HepG2 (cell line): ENCODE data around the gene OSM. TPM values are rescaled to one million over a fixed set of nuclear protein-coding genes. Genes with fewer than 3 reads are reported as not detected.
"Not testable (repeated sequence)": the region's sequence is repeated elsewhere in the genome, so short reads cannot be mapped to it uniquely, and the experiment has no call there.

Experiments
- ATAC-seq: fragments of 200-7000 bp; cut with Tn5 transposase; 3 replicates; pipeline ENCODE4 v1.9.1; 2020; ENCODE audit warnings: mild to moderate bottlenecking, moderate library complexity
- BruUV-seq: library from RNA; stranded (reverse); fragments of 400-500 nt; replicated peaks from 2 replicates; lab custom pipeline; 2021; lab: Mats Ljungman, UMichigan
- CTCF ChIA-PET: fragments of 300-600 bp; formaldehyde crosslinking; extraction: SDS; loops from one replicate; lab custom pipeline; 2021; ENCODE audit warnings: low total read pairs, inconsistent platforms, low intra/inter-chr PET ratio; lab: Yijun Ruan, JAX
- POLR2A ChIA-PET: fragments of 350-600 bp; sonication (Branson Sonifier 250); formaldehyde crosslinking; loops from one replicate; lab custom pipeline; 2020; ENCODE audit warnings: antibody characterized with exemption, inconsistent platforms; lab: Yijun Ruan, JAX
- DNase-seq: peaks from one replicate; pipeline ENCODE4 v3.0.0-alpha.2; 2015; ENCODE audit warnings: low spot score
- FAIRE-seq: peaks from 3 replicates; lab custom pipeline; 2011; peaks lifted over from hg19 to GRCh38; lab: Jason Lieb, UNC
- H2AFZ ChIP-seq: one replicate; pipeline ENCODE4 v1.6.1; 2011; ENCODE audit warnings: low read length, inconsistent platforms
- H3K27ac ChIP-seq: fragments of 300-600 bp; 3 replicates; pipeline ENCODE4 v1.8.0; 2011; ENCODE audit warnings: mixed run types, mild to moderate bottlenecking, mixed read lengths, low read length, inconsistent platforms; ENCODE audit not compliant: insufficient read depth; ENCODE audit errors: extremely low read length
- H3K27me3 ChIP-seq, 2 experiments: fragments of 200-600 bp in 1 of 2; 2 replicates in 1 of 2; 3 replicates in 1 of 2; pipeline versions ENCODE4 v1.6.0 to v1.8.0; 2011; ENCODE audit warnings: low read length in 2 of 2, mild to moderate bottlenecking in 2 of 2, moderate library complexity in 2 of 2, inconsistent platforms in 1 of 2; ENCODE audit not compliant: insufficient read depth in 2 of 2, control insufficient read depth in 1 of 2
- H3K36me3 ChIP-seq, 2 experiments: fragments of 200-600 bp in 1 of 2; replicated peaks in 1 of 2; 2 replicates in 1 of 2; 3 replicates in 1 of 2; pipeline versions ENCODE4 v1.5.1 to v1.8.0; 2011; ENCODE audit warnings: low read length in 2 of 2, inconsistent platforms in 1 of 2; ENCODE audit not compliant: insufficient read depth in 2 of 2, control insufficient read depth in 1 of 2
- H3K4me1 ChIP-seq: 2 replicates; pipeline ENCODE4 v1.5.1; 2012; ENCODE audit warnings: low read length, inconsistent platforms; ENCODE audit not compliant: insufficient read depth
- H3K4me2 ChIP-seq: 2 replicates; pipeline ENCODE4 v1.6.0; 2011; ENCODE audit warnings: low read depth, low read length, inconsistent platforms
- H3K4me3 ChIP-seq, 3 experiments: fragments of 200-600 bp in 1 of 3; sonication (generic), shearing (Covaris generic) in 1 of 3; replicated peaks in 1 of 3; 2 replicates each; pipeline ENCODE4 v1.5.1; 2011 to 2016; ENCODE audit warnings: low read length in 3 of 3, inconsistent platforms in 2 of 3, low read depth in 2 of 3, mild to moderate bottlenecking in 2 of 3, control low read depth in 1 of 3, mixed read lengths in 1 of 3; ENCODE audit not compliant: insufficient read depth in 1 of 3
- H3K79me2 ChIP-seq: one replicate; pipeline ENCODE4 v1.6.1; 2011; ENCODE audit warnings: low read length, inconsistent platforms; ENCODE audit not compliant: insufficient read depth
- H3K9ac ChIP-seq: 2 replicates; pipeline ENCODE4 v1.6.0; 2011; ENCODE audit warnings: mild to moderate bottlenecking, low read depth, low read length, inconsistent platforms; ENCODE audit not compliant: insufficient read depth
- H3K9me3 ChIP-seq: 2 replicates; pipeline ENCODE4 v1.5.1; 2012; ENCODE audit warnings: mild to moderate bottlenecking, low read length
- H4K20me1 ChIP-seq: 2 replicates; pipeline ENCODE4 v1.6.0; 2011; ENCODE audit warnings: inconsistent platforms, mild to moderate bottlenecking, low read length, moderate library complexity; ENCODE audit not compliant: insufficient read depth
- CHD4 ChIP-seq: fragments of 200-600 bp; sonication (generic); IDR thresholded peaks from 2 replicates; pipeline ENCODE4 v1.7.0; 2017; ENCODE audit warnings: mild to moderate bottlenecking, low read length, borderline replicate concordance
- CREB3 ChIP-seq: sonication (generic); formaldehyde crosslinking; IDR thresholded peaks from 2 replicates; pipeline ENCODE4 v1.5.0; 2020; ENCODE audit warnings: missing genetic modification reagents
- MTA3 ChIP-seq: sonication (generic); formaldehyde crosslinking; IDR thresholded peaks from 2 replicates; pipeline ENCODE4 v1.4.0; 2020; ENCODE audit warnings: missing genetic modification reagents
- TBP ChIP-seq: sonication (generic); formaldehyde crosslinking; IDR thresholded peaks from 2 replicates; pipeline ENCODE4 v1.5.0; 2020; ENCODE audit warnings: missing genetic modification reagents
- ZNF710 ChIP-seq: sonication (generic); formaldehyde crosslinking; IDR thresholded peaks from 2 replicates; pipeline ENCODE4 v1.5.0; 2020; ENCODE audit warnings: mild to moderate bottlenecking, missing genetic modification reagents, borderline replicate concordance
- WGBS: methylation state at CpG from one replicate; pipeline ENCODE4 v1.1.6; 2017; ENCODE audit warnings: low lambda C conversion rate; 5-methylcytosine and 5-hydroxymethylcytosine counted together
- in situ Hi-C: cut with HindIII; loops from 2 replicates; pipeline ENCODE4 v1.10.0; 2017; ENCODE audit warnings: low pct_unique_long_range_greater_than_20kb; ENCODE audit not compliant: extremely low pct_ligation_motif_present
- intact Hi-C: fragments of 100-400 bp; cut with micrococcal nuclease; formaldehyde crosslinking; loops from one replicate; pipeline ENCODE4 v1.10.0; 2022; ENCODE audit not compliant: unreplicated experiment
- polyA plus RNA-seq, 8 experiments: library from polyadenylated mRNA; depleted of rRNA in 3 of 8; stranded (reverse) in 7 of 8; unstranded in 1 of 8; fragments of >200 nt; fragmentation: Illumina TruSeq in 4 of 8; extraction: Trizol in 4 of 8; gene quantifications; 2 replicates each; pipeline versions ENCODE4 v1.2.1 to v1.2.3, GENCODE V29; 2011 to 2016; ENCODE audit warnings: low read depth in 4 of 8, missing spikeins in 1 of 8, mixed read lengths in 1 of 8; ENCODE audit not compliant: insufficient read depth in 1 of 8
- total RNA-seq, 5 experiments: library from RNA; depleted of rRNA; stranded (reverse); fragments of >200 nt; fragmentation: Illumina TruSeq; extraction: Trizol; gene quantifications; 2 replicates each; pipeline ENCODE4 v1.2.3, GENCODE V29; 2016; ENCODE audit warnings: low read depth in 1 of 5
- TF ChIP-seq, protein P1 (sequence below): sonication (generic); formaldehyde crosslinking; conservative IDR thresholded peaks from 2 replicates; pipeline ENCODE4 v1.8.0; 2022; ENCODE audit warnings: mild to moderate bottlenecking, moderate library complexity, missing genetic modification reagents

OSM gene
- total and polyA plus RNA-seq, 2 of the 13 experiments (the other 11 are each of a cell fraction or from before 2014, with no cell fraction given): not detected

DNA sequence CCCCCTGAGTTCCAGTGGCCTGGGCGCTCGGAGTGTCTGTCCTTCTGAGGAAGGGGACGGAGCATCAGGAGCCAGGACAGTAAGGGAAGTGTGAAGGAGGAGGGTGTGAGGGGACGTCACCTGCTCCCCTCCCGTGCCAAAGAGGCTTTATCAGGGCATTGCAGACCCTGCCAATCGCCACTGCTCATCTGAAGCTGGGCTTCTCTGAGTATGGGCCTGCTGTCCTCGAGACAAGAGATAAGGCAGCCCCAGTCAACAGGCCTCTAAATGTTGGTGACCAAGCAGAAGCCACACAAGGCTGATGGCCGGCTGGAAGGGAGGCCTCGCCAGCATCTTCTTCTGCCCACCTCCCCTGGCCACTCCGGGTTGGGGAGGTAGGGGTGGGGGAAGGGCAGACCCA is 49.9 kb downstream of the OSM start:
- POLR2A ChIA-PET: no interaction called here
- H3K36me3 ChIP-seq: no peaks in the 10 kb centered on the region
- H3K27me3 ChIP-seq: peaks cover 0 to 16% of the 10 kb centered on the region in 2 experiments; a peak in 3 of 5 replicates
- H4K20me1 ChIP-seq: no peaks in the 10 kb centered on the region
- no peaks in the 10 kb centered on the region for H3K9me3 ChIP-seq
- in situ Hi-C loops: no loop called here
- DNase-seq: no peak
- H3K27ac ChIP-seq: no peak overlapping the region
- H3K4me1 ChIP-seq: peaks cover 53% of the 10 kb centered on the region
- TF ChIP-seq MTA3 (CRISPR knock-in tag): no peak
- no peak for TF ChIP-seq TBP (CRISPR knock-in tag)
- TF ChIP-seq ZNF710 (CRISPR knock-in tag): no peak
- TF ChIP-seq CREB3: no peak
- TF ChIP-seq CHD4: no peak
- TF ChIP-seq, protein P1, sequence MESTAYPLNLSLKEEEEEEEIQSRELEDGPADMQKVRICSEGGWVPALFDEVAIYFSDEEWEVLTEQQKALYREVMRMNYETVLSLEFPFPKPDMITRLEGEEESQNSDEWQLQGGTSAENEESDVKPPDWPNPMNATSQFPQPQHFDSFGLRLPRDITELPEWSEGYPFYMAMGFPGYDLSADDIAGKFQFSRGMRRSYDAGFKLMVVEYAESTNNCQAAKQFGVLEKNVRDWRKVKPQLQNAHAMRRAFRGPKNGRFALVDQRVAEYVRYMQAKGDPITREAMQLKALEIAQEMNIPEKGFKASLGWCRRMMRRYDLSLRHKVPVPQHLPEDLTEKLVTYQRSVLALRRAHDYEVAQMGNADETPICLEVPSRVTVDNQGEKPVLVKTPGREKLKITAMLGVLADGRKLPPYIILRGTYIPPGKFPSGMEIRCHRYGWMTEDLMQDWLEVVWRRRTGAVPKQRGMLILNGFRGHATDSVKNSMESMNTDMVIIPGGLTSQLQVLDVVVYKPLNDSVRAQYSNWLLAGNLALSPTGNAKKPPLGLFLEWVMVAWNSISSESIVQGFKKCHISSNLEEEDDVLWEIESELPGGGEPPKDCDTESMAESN (CRISPR knock-in tag): no peak
- TF ChIP-seq, all 625 proteins: peak for 0
- intact Hi-C loops: no loop called here
- Histone ChIP-seq H2AFZ (no peak overlapping the region), H3K9ac (no peak overlapping the region), H3K4me2 (no peak overlapping the region), H3K79me2 (no peaks in the 10 kb centered on the region), H3K4me3 (no peak overlapping the region)
- 86% methylated on average over 10 of the region's 10 CpGs for WGBS
- BruUV-seq: no TSS peak
- CTCF ChIA-PET: no interaction called here
- FAIRE-seq (no peak), ATAC-seq (no peak)

DNA sequence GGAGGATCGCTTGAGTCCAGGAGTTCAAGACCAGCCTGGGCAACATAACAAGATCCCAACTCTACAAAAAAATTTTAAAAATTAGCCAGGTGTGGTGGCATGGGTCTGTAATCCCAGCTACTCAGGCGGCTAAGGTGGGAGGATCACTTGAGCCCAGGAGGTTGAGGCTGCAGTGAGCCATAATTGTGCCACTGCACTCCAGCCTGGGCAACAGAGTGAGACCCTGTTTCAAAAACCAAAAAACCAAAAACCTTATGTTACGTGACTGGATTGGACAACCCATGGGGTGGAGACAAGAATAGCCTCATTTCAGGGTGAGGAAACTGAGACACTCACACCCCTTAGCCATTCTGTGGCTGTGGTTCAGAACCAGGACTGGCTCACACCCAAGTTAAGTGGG is 50.4 kb downstream of the OSM start:
- DNase-seq, POLR2A ChIA-PET, H3K9ac ChIP-seq, H3K36me3 ChIP-seq, intact Hi-C loops, H3K4me3 ChIP-seq, H4K20me1 ChIP-seq, H3K4me2 ChIP-seq, BruUV-seq, H2AFZ ChIP-seq, H3K9me3 ChIP-seq, CTCF ChIA-PET, FAIRE-seq, H3K79me2 ChIP-seq, H3K27ac ChIP-seq, in situ Hi-C loops, ATAC-seq: not testable (repeated sequence)
- Histone ChIP-seq H3K27me3 (peaks cover 0 to 11% of the 10 kb centered on the region in 2 experiments; a peak in 3 of 5 replicates), H3K4me1 (peaks cover 55% of the 10 kb centered on the region)
- WGBS: 94% methylated on average over 3 of the region's 3 CpGs
